HG02852 (cell line): ENCODE measurements around the gene VIPR1.
"Not testable (repeated sequence)": the region's sequence is repeated elsewhere in the genome, so short reads cannot be mapped to it uniquely, and the experiment has no call there.

Experiments
- ATAC-seq: cut with Tn5 transposase; IDR thresholded peaks from one replicate; pipeline ENCODE4 v1.9.1; 2021; ENCODE audit warnings: mild to moderate bottlenecking, moderate library complexity; ENCODE audit not compliant: unreplicated experiment

Gene VIPR1

GRCh38 chr3:42531470-42531869 is 29.0 kb downstream of the VIPR1 start:
- ATAC-seq: no peak

DNA sequence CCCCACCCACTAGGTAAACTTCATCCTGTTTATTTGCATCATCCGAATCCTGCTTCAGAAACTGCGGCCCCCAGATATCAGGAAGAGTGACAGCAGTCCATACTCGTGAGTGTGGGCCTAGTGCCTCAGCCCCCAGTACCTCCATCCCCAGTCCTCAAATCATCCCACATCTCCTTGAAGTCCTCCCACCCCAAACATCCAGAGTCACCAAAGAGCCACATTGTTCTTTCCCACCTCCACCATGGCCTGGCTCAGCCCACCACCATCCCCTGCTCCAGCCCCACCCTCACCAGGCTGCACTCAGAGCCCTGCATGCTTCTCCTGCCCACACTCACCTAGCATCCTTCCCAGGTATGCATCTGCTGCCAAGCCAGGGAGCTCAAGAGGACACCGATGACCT is 29.8 kb downstream of the VIPR1 start:
- ATAC-seq: no peak

- ATAC-seq: no peak
These were observed 30.9 kb downstream of the VIPR1 start for GRCh38 chr3:42533161-42533897.

DNA sequence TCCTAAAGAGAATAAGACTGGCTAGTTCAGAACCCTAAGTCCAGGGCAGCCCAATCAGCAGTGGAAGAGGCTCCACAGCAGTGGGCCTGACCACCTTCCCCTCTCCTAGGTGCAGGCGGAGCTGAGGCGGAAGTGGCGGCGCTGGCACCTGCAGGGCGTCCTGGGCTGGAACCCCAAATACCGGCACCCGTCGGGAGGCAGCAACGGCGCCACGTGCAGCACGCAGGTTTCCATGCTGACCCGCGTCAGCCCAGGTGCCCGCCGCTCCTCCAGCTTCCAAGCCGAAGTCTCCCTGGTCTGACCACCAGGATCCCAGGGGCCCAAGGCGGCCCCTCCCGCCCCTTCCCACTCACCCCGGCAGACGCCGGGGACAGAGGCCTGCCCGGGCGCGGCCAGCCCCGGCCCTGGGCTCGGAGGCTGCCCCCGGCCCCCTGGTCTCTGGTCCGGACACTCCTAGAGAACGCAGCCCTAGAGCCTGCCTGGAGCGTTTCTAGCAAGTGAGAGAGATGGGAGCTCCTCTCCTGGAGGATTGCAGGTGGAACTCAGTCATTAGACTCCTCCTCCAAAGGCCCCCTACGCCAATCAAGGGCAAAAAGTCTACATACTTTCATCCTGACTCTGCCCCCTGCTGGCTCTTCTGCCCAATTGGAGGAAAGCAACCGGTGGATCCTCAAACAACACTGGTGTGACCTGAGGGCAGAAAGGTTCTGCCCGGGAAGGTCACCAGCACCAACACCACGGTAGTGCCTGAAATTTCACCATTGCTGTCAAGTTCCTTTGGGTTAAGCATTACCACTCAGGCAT is 33.7 kb downstream of the VIPR1 start:
- no peak for ATAC-seq

GRCh38 chr3:42537350-42537749 is 34.9 kb downstream of the VIPR1 start:
- no peak for ATAC-seq

GRCh38 chr3:42539871-42540714 is 37.6 kb downstream of the VIPR1 start:
- ATAC-seq: no peak

GRCh38 chr3:42541079-42541478 is 38.6 kb downstream of the VIPR1 start:
- ATAC-seq: no peak

DNA sequence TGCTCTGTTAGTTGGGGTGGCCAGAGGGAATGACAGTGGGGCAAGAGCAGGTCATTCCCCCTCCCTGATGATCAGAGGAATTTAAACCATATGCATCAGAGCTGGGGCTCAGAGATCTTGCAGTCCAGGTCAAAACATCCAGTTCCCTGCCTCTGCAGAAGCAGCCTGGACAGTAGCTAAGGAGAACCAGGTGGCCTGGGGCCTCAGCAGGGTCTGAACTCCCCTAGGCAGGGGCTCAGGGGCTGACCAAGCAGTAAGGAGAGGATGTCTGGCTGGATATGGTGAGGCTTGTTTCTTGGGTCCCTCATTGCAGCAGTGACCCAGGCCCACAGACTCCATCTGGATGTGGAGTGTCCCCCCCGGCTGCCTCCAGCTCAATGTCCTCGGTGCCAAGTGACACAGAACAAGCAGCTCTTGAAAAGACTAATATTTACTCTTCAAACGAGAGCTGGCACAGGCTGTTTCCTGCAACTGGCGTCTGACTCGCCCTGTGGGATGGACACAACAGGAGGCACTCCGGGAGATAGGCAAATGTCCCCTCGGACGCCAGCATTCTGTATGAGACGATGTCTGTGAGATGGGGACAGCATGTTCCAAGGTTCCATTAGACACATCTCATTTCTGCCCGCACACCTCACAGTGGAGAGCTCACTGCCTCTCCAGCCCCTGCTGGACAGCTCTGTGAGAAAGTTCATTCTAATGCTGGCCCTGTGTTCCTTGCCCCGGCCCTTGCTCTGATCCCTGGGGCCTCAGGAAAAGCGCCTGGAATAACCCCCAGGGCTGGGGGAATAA is 42.2 kb downstream of the VIPR1 start:
- no peak for ATAC-seq

DNA sequence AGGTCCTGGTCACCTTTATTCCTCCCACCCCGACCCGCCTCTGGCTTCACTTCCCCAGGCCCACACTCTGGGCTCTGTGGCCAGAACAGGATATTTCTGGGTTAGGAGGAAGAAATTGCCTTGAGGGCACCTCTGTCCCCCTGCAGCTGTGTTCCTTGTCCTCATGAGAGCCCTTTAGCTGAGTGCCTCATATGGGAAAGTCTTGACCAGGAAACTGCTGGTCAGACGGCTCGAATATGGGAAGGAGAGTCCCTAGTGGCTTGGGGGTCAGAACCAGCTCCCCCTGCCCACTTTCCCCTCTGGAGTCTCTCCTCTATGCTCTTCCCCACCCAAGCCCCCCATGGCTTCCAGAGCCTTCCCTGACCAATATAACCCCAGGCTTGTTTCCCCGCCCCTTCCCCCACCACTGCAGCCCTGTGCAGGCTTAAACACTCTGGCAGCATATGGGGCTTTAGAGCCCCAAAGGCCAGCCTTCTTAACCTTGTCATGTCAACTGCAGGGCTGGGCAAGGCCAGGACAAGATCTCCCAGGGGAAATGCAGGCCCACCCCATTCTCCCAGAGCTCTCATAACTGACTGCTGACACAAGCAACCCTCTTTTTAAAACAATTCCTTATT is 42.9 kb downstream of the VIPR1 start:
- ATAC-seq: no peak

- no peak for ATAC-seq
These were observed 44.3 kb downstream of the VIPR1 start for GRCh38 chr3:42546691-42547213.

DNA sequence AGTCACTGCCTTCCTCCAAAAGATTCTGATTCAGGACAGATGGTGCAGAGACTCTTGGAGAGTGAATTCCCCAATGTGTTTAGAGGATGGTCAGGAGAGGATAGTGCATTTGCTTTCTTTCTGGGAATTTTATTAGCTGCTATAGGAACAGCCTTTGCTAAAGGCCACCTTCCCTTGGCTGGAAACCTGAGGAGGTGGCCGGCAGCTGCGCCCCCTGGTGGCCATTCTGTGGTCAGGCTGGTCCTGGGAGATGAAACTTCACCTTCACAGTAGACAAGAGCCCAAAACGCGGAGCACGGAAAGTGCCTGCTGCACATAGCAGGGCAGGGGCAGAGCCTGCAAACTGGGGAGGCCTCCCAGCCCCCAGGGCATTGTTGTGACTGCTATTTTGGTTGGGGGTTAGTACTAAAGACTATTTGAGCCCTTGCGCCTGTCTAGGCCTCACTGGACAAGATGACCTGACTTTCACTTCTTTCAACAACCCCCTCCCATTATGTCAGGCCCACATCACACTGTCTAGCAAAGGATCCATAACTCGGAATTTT is 45.0 kb downstream of the VIPR1 start:
- ATAC-seq: peak; percentile 55

DNA sequence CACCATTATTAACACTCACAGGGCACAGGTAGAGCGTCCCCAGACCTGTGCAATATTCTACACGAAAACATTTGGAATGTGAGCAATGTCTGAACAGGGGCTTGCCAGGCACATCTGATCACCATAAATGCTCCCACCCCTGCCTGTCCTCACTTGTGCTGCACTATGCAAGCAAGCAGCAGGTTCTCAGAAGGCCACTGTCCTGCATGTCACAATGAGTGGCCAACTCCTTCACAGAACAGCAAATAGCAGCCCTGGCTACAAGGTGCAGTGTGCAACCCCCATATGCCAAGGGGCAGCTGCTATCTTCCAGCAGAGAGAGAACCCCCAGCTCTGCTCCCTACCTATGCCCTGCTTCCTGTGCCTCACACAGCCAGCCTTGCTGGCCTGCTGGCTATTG is 46.7 kb downstream of the VIPR1 start:
- no peak for ATAC-seq

- ATAC-seq: no peak
These were observed 47.8 kb downstream of the VIPR1 start for GRCh38 chr3:42550250-42550649.

DNA sequence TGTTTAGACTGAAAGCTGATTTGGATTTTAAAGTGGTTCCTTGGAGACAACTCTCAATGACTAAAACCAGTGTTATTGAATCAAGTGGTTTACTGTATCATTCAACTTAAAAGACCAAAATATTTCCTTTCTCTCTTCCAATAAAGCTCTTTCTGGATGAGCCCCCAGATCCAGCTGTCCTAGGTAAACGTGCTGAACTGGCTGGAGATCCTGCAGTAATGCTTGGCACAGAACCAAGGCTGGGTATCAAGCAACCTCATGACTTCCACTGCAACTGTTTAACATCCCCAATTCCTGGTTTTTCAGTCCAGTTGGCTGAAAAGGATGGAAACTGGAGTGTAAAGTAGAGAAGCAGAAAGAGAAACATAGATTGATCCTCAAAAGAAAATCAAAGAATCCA is 50.4 kb downstream of the VIPR1 start:
- ATAC-seq: no peak

GRCh38 chr3:42556089-42556632 is 53.7 kb downstream of the VIPR1 start:
- no peak for ATAC-seq

DNA sequence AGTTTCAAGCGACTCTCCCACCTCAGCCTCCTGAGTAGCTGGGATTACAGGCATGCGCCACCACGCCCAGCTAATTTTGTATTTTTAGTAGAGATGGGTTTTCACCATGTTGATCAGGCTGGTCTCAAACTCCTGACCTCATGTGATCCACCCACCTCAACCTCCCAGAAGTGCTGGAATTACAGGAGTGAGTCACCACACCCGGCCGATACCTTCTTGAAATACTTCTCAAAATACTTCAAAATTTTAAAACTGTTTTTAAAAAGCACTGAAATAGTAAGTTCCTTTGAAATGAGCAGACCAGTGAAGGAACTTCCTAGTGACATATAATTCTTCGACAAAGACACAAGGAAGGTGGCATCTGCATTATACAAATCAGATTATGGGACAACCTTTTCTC is 54.4 kb downstream of the VIPR1 start:
- not testable (repeated sequence) for ATAC-seq

DNA sequence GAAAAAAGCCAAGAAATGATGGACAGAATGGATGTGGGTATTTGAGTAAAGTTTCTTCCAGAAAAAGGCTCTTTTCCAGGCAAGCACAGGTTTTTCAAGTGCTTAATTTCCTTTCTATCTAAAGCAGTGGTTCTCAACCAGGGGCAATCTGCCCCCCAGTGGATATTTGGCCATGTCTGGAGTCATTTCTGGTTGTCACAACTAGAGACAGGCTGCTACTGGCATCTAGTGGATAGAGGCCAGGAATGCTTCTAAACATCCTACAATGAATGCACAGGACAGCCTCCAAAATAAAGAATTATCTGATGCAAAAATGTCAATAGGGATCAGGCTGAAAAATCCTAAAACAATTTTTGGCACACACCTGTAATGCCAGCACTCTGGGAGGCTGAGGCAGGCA is 55.4 kb downstream of the VIPR1 start:
- no peak for ATAC-seq

- ATAC-seq: no peak
These were observed 59.8 kb downstream of the VIPR1 start for GRCh38 chr3:42562047-42562907.
